Measurements from ENCODE around the gene TUFM.
"Not testable (repeated sequence)": the region's sequence is repeated elsewhere in the genome, so short reads cannot be mapped to it uniquely, and the experiment has no call there.

Gene TUFM

DNA sequence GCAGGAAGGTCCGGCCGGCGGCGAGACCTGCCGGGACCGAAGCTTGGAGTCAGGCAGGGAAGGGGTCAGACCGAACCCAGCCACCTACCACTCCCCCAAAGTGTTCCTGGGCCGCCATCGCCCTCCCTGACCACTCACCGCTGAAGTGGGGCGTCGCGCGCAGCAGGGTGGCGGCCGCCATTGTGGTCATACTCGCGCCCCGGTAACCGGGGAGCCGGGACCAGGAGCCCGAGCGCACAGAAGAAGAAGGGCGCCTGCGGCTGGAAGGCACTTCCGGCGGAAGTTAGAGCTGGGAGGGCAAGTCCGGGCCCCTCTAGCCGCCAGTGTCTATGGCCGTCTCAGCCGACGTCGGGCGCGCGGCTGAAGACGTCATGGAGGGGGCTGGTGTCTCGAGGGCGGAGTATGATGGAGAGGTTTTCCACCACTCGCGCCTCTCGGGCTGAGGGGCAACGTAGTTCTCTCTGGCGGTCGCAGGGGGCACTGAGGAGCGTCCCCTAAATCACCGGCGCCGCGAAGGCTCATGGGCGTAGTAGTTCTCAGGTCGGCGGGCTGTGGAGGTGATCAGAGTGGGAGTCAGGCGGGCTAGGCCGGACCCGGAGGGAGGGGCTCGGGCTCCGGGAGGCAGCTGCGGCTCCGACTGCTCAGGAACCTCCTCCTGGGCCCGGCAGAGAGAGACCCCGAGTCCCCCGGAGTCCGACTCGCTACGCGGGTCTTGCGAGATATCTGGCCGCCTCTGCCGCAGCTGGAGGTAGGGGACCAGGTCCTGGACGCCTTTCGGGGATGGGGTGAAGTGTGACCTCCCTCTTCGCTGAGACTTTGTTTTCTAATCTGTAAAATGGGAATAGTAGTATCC lies at the start of gene TUFM:
Gene TUFM (minus strand): TSS at position 269 of the 853 bp plus-strand sequence. CDS start 79 bp downstream, at position 190.
- in situ Hi-C loops (cut with HindIII; ENCODE audit: low sequenced_read_pairs): no loop called here

GRCh38 chr16:28895609-28896008 lies 49.5 kb upstream of the TUFM start:
- in situ Hi-C loops (cut with HindIII; ENCODE audit: low sequenced_read_pairs): no loop called here

GRCh38 chr16:28893291-28893690 lies 47.1 kb upstream of the TUFM start:
- in situ Hi-C loops (cut with HindIII; ENCODE audit: low sequenced_read_pairs): no loop called here

GRCh38 chr16:28891964-28892890 lies 46.1 kb upstream of the TUFM start:
- in situ Hi-C loops (cut with HindIII; ENCODE audit: low sequenced_read_pairs): no loop called here

GRCh38 chr16:28890355-28890754 lies 44.2 kb upstream of the TUFM start:
- in situ Hi-C loops (cut with HindIII; ENCODE audit: low sequenced_read_pairs): not testable (repeated sequence)

DNA sequence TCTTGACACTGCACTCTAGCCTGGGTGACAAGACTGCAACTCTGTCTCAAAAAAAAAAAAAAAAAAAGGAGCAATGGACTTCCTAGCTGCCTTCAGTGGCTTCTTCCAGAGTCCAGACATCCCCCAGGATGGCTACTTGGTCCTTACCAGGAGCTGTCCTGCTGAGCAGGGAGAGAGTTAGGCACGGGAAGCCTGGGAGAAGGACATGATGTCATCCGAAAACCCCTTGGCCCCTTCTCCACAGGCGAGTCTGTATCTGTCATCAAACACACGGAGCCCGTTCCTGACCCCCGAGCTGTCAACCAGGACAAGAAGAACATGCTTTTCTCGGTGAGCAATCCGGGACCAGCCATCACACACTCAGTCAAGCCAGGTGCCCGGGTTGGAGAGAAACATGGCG lies 40.8 kb upstream of the TUFM start:
- in situ Hi-C loops (cut with HindIII; ENCODE audit: low sequenced_read_pairs): no loop called here

- in situ Hi-C loops (cut with HindIII; ENCODE audit: low sequenced_read_pairs): no loop called here
These were observed 37.9 kb upstream of the TUFM start for GRCh38 chr16:28884045-28884444.

- in situ Hi-C loops (cut with HindIII; ENCODE audit: low sequenced_read_pairs): no loop called here
These were observed 37.3 kb upstream of the TUFM start for GRCh38 chr16:28883221-28883996.

- in situ Hi-C loops (cut with HindIII; ENCODE audit: low sequenced_read_pairs): no loop called here
These were observed 36.5 kb upstream of the TUFM start for GRCh38 chr16:28882551-28883160.

DNA sequence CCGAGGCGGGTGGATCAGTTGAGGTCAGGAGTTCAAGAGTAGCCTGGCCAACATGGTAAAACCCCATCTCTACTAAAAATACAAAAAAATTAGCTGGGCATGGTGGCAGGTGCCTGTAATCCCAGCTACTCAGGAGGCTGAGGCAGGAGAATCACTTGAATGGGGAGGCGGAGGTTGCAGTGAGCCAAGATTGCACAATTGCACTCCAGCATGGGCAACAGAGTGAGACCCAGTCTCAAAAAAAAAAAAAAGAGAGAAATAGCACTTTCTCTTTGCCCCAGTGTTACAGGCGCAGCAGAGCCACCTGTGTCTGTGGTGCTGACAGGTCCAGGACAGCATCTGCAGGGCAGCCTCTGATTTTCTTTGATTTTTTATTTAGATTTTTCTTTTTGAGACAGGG lies 35.4 kb upstream of the TUFM start:
- in situ Hi-C loops (cut with HindIII; ENCODE audit: low sequenced_read_pairs): not testable (repeated sequence)

- in situ Hi-C loops (cut with HindIII; ENCODE audit: low sequenced_read_pairs): no loop called here
These were observed 34.8 kb upstream of the TUFM start for GRCh38 chr16:28880955-28881354.

DNA sequence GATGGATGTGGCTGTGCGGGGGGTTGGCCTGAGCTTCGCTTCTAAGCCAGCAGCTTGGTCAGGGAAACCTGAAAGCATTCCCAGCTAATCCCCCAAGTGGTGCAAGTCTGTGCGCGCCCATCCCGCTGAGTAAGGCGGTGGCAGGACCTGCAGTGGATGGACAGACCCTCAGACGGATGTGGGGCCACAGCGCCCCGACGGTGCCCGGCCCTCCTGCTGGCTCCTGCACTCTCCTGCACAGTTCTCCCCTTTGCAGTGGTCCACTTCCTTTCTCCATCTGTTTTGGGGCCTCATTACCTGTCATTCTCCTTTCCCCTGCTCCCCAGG lies 34.4 kb upstream of the TUFM start:
- in situ Hi-C loops (cut with HindIII; ENCODE audit: low sequenced_read_pairs): no loop called here

DNA sequence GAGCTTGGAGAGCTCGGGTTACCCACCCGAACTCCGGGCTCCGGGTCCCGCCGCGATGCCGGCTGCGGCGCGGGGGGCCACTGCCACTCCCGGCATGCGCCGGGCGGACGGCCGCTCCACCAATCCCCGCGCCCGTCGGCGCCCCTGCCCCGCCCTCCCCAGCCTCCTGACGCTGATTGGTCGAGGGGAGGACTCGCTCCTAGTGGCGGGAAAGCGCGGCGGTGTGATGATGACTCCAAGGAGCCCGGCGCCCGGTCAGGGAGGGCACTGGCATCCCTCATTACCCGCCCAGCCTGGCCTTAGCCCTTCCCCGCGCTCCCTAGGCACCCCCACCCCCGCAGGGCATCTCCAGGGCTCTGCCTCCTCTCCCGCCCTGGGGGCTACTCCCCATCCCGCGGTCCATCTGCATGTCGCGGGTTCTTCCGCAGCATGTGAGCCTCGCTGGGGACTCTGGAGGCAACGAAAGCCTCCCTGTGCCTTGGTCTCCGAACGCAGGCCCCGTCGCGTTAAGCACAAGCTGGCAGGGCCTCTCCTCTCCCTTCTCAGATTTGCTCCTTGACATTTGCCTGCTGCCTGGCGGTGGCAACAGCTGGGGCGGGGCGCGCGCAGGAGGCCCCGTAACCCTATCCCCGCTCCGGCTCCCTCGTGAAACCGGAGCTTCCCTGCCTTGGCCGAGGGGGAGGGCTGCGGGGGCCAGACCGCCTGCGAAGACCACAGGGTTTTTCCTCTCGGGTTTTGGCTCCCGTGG lies 33.9 kb upstream of the TUFM start:
- in situ Hi-C loops (cut with HindIII; ENCODE audit: low sequenced_read_pairs): loop anchor here (10.0 kb wide), 1 partner anchor 85 kb away; no protein-coding TSS in a partner anchor

- in situ Hi-C loops (cut with HindIII; ENCODE audit: low sequenced_read_pairs): loop anchor here (10.0 kb wide), 1 partner anchor 85 kb away; no protein-coding TSS in a partner anchor
These were observed 33.2 kb upstream of the TUFM start for GRCh38 chr16:28879261-28879840.

DNA sequence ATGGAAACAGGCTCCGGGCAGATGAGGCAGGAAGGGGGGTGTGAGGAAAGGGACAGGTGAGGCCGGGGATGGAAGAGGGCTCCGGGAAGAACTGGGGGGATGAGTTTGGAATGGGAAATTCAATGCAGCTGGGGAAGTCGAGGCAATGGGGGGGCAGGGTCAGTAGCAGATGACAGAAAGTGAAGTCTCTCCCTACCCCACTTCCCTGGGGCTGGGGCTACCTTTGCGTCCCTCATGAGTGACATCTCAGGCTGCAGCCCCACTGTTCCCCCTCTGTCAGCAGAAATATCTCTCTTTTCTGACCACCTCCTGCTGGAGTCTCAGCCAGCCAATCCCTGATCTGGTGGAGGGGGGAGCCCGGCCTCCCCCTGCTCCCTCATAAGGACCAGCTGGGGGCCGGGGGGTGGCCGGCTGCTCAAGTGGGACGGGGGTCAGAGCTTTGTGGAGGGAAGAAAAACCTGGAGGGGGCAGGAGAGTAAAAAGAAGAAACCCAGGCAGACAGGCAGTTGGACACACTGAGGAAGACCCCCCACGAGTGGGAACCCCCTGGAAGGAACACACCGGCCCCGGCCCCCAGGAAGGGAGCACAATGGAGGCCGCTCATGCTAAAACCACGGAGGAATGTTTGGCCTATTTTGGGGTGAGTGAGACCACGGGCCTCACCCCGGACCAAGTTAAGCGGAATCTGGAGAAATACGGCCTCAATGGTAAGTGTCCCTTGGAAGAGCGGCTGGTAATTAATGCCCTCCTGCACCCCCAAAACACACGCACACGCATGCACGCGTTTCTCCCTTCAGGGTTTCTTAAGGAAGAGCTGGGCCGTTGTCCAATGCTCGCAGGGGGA lies 32.2 kb upstream of the TUFM start, which contains the start of gene ATP2A1:
Gene ATP2A1 (plus strand): TSS at position 406 of the 844 bp plus-strand sequence. CDS start 184 bp downstream, at position 590.
- in situ Hi-C loops (cut with HindIII; ENCODE audit: low sequenced_read_pairs): loop anchor here (10.0 kb wide), 1 partner anchor 86 kb away; no protein-coding TSS in a partner anchor

DNA sequence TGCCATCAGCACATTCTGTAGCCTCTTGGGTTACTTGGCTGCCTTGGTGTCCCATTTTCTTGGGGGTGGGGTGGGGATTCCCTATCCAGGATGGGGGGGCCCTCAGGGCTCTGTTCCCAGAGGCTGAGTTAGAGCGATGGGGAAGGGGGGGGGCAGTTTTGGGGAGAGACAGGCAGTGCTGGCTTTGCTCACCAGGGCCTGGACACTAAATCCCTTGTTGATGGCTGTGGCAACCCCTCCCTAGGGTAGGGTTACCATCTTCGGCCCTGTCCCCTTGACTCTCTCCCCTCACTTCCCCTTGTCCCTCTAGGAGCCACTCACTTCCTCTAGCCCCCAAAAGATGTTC lies 31.5 kb upstream of the TUFM start:
- in situ Hi-C loops (cut with HindIII; ENCODE audit: low sequenced_read_pairs): loop anchor here (10.0 kb wide), 1 partner anchor 87 kb away; no protein-coding TSS in a partner anchor

GRCh38 chr16:28876973-28877654 lies 31.0 kb upstream of the TUFM start:
- in situ Hi-C loops (cut with HindIII; ENCODE audit: low sequenced_read_pairs): loop anchor here (10.0 kb wide), 1 partner anchor 88 kb away; no protein-coding TSS in a partner anchor
